Measurements from ENCODE around the gene ZFYVE27.
A peak's percentile ranks its signal among the peaks of the same experiment; 100 is the strongest.

Gene ZFYVE27

DNA sequence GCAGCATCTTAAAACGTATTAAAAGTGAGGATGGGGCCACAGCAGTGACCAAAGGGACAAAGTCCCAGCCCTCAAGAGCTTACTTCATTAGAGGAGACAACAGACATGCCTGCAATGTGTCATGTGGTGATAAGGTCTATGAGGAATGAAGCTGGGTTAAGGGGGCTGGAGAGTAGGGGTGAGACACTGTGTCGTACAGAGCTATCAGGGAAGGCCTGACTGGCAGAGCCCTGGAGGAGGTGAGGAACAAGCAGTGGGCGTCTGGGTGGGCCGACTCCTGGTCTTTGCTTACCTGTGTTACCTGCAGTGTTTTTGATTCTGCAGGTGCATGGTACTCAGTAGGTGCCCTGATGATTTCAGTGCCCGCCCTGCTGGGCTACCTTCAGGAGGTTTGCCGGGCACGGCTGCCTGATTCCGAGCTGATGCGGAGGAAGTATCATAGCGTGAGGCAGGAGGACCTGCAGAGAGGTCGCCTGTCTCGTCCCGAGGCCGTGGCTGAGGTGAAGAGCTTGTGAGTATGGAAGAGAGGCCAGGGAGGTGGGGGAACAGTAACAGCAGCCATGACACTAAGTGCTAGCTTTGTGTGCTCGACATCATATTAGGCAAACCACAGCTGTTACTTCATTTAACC, 7.6 kb downstream of the ZFYVE27 start:
- no peak for DNase-seq (ENCODE audit: low read depth)

DNA sequence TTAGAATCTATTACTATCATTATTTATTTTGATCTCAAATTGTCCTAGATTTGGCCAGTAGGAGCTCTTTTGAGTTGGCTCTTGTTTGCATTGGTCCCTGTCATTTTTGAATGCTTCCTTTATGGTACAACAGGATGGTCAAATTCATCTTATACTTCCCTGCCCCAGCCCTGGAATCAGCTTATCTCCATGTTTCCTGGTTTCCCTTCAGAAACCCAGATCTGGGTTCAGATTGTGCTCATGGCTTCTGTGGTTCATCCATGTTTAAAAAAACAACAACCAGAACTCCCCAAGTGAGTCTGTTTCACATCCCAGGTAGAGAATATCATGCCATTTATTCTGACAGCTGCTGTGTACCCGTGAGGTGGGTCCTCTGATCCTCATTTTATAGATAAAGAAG, 10.6 kb downstream of the ZFYVE27 start:
- DNase-seq (ENCODE audit: low read depth), result no peak

GRCh38 chr10:97748116-97748515, 11.2 kb downstream of the ZFYVE27 start:
- DNase-seq (ENCODE audit: low read depth), result no peak

DNA sequence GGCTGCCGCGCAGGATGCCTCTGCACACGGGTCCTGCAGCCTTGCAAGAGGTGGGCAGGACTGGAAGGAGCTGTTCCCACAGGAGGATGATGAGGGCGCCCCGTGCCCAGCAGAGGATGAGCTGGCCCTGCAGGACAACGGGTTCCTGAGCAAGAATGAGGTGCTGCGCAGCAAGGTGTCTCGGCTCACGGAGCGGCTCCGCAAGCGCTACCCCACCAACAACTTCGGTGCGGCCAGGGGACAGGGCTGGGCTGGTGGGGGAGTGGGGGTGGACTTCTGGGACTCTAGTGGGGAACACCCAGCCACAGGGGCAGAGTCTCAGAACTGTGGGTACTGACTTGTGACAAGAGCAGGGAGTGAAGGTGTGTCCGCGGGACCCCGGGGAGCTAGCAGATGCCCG, 16.0 kb downstream of the ZFYVE27 start:
- no peak for DNase-seq (ENCODE audit: low read depth)

GRCh38 chr10:97754726-97755125, 17.8 kb downstream of the ZFYVE27 start:
- DNase-seq (ENCODE audit: low read depth), result no peak

- no peak for DNase-seq (ENCODE audit: low read depth)
Measured at GRCh38 chr10:97755718-97756117, 18.8 kb downstream of the ZFYVE27 start.

- no peak for DNase-seq (ENCODE audit: low read depth)
Measured at GRCh38 chr10:97757471-97757870, 20.5 kb downstream of the ZFYVE27 start.

DNA sequence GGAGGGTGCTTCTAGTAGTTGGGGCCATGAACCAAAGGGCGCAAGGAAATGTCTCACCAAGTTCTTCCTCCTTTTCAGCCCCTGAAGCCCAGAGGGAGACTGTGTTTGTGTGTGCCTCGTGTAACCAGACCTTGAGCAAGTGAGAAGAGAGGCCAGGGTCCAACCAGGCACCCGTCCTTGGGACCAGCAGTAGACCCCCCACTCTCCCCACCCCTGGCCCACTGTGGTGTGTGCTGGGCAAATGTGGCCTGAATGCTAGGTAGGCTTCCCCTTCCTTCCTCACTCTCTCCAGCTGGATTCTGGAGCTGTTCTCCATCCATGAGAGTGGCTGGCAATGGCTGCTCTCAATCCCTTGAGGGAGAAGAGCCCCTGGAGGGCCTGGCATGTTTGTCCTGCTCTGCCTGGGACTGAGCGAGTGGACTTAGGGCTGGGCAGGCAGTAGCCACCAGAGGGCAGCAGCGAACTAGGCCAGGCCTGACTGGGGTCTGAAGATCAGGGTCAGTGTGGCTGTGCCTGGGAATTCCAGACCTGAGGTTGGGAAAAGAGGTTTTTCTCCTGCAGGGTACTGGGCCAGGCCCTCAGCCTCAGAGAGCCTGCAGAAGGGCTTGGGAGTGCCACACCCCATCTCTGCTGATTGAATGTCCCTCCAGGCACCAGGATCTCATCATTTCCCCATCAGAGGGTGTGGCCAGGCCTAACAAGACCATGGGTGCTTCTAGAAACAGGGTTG, 22.4 kb downstream of the ZFYVE27 start:
- DNase-seq (ENCODE audit: low read depth), result peak; percentile 71

DNA sequence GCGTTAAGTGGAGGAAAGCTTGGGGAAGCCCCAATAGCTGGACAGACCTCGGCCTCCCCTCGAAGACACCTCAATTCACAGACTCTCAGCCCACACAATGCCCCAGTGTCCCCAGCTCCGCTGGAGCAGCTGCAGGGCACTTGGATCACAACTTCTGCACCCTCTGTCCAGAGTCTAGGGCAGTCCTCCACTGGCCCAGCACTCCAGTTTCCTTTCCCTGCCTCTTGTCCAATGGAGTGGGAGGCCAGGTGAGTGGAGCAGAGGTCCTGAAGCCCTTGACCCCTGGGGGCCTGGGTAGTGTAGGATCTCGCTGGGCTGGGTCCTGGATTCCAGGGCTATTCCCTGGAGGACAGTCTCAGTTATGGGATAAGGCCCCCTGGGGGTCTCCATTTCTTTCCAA, 23.0 kb downstream of the ZFYVE27 start:
- DNase-seq (ENCODE audit: low read depth), result no peak

DNA sequence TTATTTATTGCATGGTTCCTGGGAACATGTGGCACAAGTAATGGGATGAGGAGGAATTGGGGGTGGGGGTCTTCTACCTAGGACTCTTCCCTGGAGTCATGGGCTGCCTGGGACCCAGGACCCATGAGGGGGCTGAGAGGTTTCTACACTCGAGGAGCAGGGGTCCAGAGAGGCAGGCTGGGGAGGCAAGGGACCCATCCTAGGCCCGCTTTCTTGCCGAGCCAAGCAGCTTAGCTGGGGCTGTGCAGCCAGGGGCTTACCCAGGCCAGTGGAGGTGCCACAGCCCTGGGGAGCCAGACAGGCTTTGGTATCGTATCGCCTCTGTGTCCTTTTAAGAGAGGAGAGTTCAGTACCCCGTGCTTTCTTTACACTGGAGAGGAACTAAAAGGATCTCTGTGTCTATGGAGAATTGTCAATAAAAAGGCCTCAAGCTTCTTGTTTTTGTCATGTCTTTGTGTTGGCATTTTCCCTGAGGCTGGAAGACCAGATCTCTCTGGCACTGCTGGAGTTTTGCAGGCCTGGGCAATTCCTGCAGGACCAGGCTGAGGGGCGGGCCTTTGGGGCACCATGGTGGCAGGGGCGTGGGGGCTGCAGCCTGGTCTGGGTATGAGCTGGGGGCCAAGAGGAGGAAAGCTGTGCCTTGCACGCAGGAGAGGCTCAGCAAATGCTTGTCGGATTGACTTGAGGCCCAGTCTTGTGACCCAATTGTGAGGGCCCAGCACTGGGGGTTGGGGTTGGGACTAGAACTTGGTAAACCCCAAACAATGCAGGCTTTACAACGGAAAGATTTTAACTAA, 23.7 kb downstream of the ZFYVE27 start:
- no peak for DNase-seq (ENCODE audit: low read depth)

DNA sequence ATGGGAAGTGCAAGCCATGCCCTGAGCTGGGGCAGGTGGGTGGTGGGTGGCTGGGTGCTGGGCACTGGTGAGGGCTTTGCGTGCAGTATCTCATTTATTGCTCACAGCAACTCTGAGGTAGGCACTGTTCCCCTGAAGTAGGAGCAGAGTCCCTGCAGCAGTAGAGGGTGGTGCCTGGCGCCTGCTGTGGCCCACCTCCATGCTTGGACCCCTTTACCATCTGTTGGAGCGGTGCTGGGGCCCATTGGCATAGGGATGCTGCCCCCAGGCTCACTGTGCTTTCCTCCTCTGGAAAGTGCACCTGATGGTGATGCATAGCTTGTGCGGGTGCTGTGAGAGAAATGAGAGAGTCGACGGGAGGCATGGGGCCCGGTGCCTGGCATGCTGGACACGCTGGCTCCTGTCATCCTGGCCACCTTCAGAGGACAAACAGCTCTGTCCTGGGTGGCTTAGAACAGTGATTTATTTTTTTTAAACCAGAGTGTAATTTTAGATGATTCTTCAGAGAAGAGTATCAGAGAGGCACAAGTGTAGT, 24.5 kb downstream of the ZFYVE27 start:
- DNase-seq (ENCODE audit: low read depth), result no peak

DNA sequence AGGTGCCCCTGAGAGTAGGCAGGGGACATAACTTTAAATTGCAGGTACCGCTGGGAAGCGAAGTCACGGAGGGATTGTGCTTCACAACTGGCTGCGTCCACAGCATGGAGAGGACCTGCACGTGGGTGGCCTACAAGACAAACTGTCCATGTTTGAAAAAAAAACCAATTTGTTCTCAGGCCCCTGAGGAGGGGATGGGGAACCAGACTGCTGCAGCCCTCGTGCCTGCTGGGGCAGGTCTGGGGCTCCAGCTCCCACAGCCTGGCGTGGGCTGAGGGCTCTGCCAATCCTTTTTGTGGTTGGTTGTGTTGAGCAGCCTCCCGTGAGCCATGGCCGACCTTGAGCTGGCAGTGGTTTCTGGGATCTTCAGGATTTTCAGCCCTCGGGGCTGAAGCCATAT, 25.1 kb downstream of the ZFYVE27 start:
- DNase-seq (ENCODE audit: low read depth), result no peak

GRCh38 chr10:97762816-97763215, 25.9 kb downstream of the ZFYVE27 start:
- no peak for DNase-seq (ENCODE audit: low read depth)

DNA sequence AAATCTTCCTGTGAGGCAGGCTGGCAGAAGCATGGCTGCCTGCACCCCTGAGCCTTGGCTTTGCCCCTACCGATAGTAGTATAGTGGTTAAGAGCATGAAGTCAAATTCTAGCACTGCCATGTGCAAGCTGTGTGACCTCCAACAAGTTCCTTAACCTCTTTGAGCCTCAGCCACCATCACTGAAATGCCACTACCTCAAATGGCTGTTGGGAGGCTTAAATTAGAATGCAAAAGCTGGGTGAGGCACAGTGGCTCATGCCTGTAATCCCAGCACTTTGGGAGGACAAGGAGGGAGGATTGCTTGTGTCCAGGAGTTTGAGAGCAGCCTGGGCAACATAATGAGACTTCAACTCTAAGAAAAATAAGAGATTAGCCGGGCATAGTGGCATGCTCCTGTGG, 26.5 kb downstream of the ZFYVE27 start:
- DNase-seq (ENCODE audit: low read depth), result no peak

DNA sequence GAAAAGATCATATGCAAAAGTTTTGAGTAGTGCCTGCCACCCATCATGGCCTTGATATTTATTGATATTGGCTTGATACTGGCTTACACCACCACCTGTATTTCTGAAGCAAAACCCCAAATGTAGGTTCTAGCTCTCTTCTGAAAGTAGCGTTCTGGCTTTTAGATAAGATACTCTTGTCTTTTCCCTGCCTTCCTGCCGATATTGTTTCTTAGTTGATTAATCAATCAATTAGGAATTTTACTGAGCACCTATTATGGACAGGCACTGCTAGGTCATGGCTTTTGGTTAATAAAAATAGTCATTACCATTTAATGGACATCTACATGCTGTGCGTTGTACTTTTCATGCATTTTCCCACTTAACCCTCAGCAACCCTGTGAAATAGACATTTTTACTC, 27.0 kb downstream of the ZFYVE27 start:
- DNase-seq (ENCODE audit: low read depth), result no peak

- DNase-seq (ENCODE audit: low read depth), result no peak
Measured at GRCh38 chr10:97764519-97764931, 27.6 kb downstream of the ZFYVE27 start.

GRCh38 chr10:97765201-97765600, 28.3 kb downstream of the ZFYVE27 start:
- no peak for DNase-seq (ENCODE audit: low read depth)

DNA sequence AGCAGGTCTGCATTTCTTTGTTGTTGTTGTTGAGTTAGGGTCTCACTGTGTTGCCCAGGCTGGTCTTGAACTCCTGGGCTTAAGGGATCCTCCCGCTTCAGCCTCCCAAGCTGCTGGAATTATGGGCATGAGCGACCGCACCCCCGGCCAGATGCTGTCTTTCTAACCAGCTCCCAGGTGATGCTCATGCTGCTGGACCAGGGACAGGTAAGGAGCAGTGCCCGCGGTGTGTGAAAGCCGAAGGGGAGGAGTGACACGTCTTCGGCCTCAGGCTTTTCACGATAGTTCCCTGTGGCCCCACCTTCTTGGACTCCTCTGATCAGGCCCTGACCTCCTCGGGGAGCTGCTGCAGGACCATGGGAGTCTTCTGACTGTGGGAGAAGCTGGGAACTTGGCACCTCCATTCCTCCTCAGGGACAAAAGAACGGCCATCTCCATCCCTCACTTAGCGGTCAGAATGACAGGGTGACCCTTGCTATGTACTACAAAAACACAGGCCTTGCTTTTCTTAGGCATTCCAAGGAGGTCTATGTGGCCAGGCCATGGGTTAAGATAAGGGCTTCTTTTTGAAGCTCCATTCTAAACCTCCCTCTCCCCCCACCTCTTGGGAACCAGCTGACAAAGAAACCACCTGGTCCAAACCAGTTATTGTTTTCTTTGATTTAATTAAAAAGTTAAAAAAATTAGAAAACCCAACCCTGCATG, 29.3 kb downstream of the ZFYVE27 start:
- DNase-seq (ENCODE audit: low read depth), result no peak

GRCh38 chr10:97766996-97767924, 30.3 kb downstream of the ZFYVE27 start:
- no peak for DNase-seq (ENCODE audit: low read depth)

DNA sequence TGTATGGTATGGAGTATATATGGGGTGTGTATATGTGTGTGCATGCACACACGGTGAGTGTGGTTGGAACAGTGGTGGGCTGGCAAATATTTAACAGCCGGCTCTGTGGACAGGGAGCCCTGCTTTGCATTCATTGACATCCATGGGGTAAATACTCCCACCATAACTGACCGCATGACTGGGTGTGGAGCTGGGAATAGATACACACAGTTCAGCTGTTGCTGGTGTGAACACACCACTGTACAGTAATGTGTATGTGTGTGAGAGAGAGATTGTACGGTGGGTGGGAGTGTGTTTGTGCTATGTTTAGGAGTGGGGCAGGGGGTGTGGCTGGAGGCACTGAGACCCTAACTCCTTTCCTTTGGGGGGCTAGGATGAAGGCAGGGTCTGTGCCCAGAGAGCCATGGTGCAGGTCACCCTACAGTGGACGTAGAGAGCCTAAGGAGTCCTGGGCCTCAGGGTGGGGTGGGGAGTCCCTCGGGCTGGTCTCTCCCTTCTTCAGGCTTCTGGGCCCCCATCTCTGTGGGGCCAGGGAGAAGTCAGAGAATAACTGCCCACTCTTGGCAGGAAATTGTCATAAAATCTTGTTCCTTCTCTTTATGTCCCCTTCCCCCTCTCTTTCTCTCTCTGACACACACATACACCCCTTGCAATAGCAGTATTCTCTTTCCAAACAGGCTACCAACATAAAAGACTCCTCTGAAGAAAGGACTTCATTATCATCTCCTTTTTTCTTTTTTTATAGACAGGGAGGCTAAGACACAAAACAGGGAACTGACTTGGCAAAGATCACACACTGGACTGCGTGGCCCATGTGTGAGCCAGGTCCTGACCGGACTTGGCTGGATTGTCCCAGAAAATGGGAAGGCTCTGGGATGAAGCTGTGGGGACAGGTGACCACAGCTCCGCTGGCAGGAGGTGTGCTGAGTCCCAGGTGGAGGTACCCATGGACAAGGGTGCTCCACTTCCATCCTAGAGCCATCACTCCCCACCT, 31.7 kb downstream of the ZFYVE27 start:
- DNase-seq (ENCODE audit: low read depth), result no peak
